Thoracic aorta (tissue), 2 donors: ENCODE results near the gene ABHD17C. TPM values are rescaled to one million over a fixed set of nuclear protein-coding genes. Genes with fewer than 3 reads are reported as not detected.

Experiments used
- ATAC-seq: fragments of 150-250 bp; one replicate; pipeline ENCODE4 v1.8.0; 2017; ENCODE audit warnings: low read depth; ENCODE audit not compliant: insufficient number of reproducible peaks, low FRiP score
- DNase-seq: peaks from one replicate; pipeline ENCODE4 v3.0.0-alpha.2; 2020; ENCODE audit warnings: low spot score
- H3K27ac ChIP-seq, 2 donors: fragments of 200-600 bp; sonication (generic); 1 replicate in 1 of 2; 2 replicates in 1 of 2; pipeline ENCODE4 v1.5.1; 2016; ENCODE audit warnings: mild to moderate bottlenecking in 2 of 2, moderate library complexity in 2 of 2
- H3K27me3 ChIP-seq: fragments of 200-600 bp; sonication (generic); replicated peaks from 2 replicates; pipeline ENCODE4 v1.6.0; 2016; ENCODE audit warnings: mild to moderate bottlenecking; ENCODE audit not compliant: insufficient read depth
- H3K36me3 ChIP-seq: fragments of 200-600 bp; sonication (generic); one replicate; pipeline ENCODE4 v1.5.1; 2016
- H3K4me1 ChIP-seq, 2 donors: fragments of 200-600 bp; sonication (generic); 1 replicate in 1 of 2; 2 replicates in 1 of 2; pipeline versions ENCODE4 v1.5.1 to v1.6.0; 2016; ENCODE audit warnings: low read depth in 2 of 2, mild to moderate bottlenecking in 1 of 2; ENCODE audit not compliant: control insufficient read depth in 1 of 2
- H3K4me3 ChIP-seq: fragments of 200-600 bp; sonication (generic); 2 replicates; pipeline ENCODE4 v1.5.1; 2016; ENCODE audit warnings: mild to moderate bottlenecking
- H3K9me3 ChIP-seq: fragments of 200-600 bp; sonication (generic); 2 replicates; pipeline ENCODE4 v1.5.1; 2016
- total RNA-seq, 2 donors: library from RNA; depleted of rRNA; stranded (reverse); fragments of >200 nt; gene quantifications; one replicate each; pipeline versions ENCODE4 v1.1.0 to v1.2.3, GENCODE V29; 2016
- TF ChIP-seq, protein P1 (sequence below): fragments of 200-600 bp; sonication (generic); IDR thresholded peaks from one replicate; pipeline ENCODE4 v1.5.1; 2019; ENCODE audit warnings: antibody characterized with exemption

ABHD17C gene
- total RNA-seq, 2 donors from 2014 or later: 1.6 to 3.0 TPM

DNA sequence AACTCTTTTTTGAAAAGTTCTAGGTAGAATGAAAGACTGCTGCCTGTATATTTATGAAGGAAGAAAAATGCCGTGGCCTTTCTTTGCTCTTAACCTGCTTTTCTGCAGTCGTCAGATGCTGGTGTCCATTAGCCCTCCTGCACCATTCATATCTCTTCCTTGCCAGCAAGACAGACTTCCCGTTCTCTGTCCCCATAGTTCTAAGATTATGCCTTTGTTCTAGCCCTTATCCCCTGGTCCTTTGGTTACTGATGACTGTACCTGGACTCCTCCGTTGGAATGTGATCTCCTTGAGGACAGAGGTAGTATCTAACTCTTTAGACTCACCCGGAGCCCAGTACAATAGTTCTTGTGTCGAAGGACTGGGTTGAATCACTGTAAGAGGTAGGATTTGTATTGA lies 16.8 kb downstream of the ABHD17C start:
- Histone ChIP-seq H3K4me1 (no peaks in the 10 kb centered on the region), H3K9me3 (no peaks in the 10 kb centered on the region), H3K4me3 (no peak overlapping the region), H3K36me3 (no peaks in the 10 kb centered on the region), H3K27ac (no peak overlapping the region), H3K27me3 (no peaks in the 10 kb centered on the region)
- no peak for DNase-seq
- TF ChIP-seq, protein P1, sequence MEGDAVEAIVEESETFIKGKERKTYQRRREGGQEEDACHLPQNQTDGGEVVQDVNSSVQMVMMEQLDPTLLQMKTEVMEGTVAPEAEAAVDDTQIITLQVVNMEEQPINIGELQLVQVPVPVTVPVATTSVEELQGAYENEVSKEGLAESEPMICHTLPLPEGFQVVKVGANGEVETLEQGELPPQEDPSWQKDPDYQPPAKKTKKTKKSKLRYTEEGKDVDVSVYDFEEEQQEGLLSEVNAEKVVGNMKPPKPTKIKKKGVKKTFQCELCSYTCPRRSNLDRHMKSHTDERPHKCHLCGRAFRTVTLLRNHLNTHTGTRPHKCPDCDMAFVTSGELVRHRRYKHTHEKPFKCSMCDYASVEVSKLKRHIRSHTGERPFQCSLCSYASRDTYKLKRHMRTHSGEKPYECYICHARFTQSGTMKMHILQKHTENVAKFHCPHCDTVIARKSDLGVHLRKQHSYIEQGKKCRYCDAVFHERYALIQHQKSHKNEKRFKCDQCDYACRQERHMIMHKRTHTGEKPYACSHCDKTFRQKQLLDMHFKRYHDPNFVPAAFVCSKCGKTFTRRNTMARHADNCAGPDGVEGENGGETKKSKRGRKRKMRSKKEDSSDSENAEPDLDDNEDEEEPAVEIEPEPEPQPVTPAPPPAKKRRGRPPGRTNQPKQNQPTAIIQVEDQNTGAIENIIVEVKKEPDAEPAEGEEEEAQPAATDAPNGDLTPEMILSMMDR: no peak
- no peak for ATAC-seq

DNA sequence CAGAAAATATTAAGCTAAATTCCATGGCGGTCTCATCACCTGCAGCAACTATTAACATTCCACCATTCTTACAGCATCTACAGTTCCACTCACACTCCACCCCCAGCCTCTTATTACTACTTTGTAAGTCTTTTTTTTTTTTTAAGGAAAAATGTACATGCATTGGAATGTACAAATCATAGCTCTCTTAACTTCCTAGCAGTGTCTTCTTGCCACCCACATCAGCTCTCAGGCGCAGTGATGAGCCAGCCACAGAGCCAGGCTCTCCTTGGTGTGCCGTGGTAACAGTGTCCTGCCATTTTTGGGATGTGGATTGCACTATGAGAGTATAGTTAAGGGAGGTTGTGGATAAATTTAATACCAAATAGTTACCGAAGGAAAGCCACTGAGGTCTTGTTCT lies 17.8 kb downstream of the ABHD17C start:
- Histone ChIP-seq H3K4me1 (no peaks in the 10 kb centered on the region), H3K27ac (no peak overlapping the region), H3K4me3 (no peak overlapping the region), H3K27me3 (no peaks in the 10 kb centered on the region), H3K36me3 (no peaks in the 10 kb centered on the region), H3K9me3 (no peaks in the 10 kb centered on the region)
- TF ChIP-seq, protein P1: no peak
- no peak for ATAC-seq
- no peak for DNase-seq

DNA sequence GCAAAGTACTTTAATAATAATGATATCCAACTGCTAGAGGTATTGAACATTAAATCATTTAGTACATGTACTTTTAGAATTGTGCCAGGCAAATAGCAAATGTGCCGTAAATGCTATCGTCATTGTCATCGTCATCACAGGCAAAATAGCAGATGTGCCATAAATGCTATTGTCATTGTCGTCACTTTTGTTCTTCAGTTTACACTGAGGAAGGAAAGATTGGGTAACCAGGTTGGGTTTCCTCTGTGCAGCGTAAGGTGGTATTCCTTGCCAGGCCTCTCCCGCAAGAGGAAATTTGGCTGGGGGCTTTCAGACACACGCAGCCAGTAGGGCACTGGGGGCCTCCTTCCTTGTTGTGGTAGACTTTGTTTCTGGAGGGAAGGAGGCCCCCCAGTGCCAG lies 26.4 kb downstream of the ABHD17C start:
- no peak overlapping the region for H3K27ac ChIP-seq
- TF ChIP-seq, protein P1: no peak
- H3K4me1 ChIP-seq: no peaks in the 10 kb centered on the region
- DNase-seq: no peak
- H3K4me3 ChIP-seq: no peak overlapping the region
- no peaks in the 10 kb centered on the region for H3K36me3 ChIP-seq
- H3K9me3 ChIP-seq: no peaks in the 10 kb centered on the region
- no peak for ATAC-seq
- no peaks in the 10 kb centered on the region for H3K27me3 ChIP-seq

DNA sequence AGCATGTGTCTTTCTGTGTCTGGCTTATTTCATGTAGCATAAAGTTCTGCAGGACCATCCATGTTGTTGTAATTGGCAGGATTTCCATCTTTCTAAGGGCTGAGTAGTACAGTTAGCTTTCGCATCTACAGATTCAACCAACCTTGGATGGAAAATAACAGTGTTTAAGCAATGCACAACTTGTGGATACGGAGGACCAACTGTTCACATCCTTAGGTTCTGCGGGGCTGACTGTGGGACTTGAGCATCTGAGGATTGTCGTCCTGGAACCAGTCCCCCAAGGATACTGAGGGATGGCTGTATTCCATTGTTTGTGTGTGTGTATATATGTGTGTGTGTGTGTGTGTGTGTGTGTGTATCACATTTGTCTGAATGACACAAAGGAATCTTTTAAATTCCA lies 27.7 kb downstream of the ABHD17C start:
- H3K4me1 ChIP-seq: no peaks in the 10 kb centered on the region
- no peaks in the 10 kb centered on the region for H3K27me3 ChIP-seq
- TF ChIP-seq, protein P1: no peak
- no peaks in the 10 kb centered on the region for H3K9me3 ChIP-seq
- H3K36me3 ChIP-seq: no peaks in the 10 kb centered on the region
- ATAC-seq: no peak
- H3K4me3 ChIP-seq: no peak overlapping the region
- no peak for DNase-seq
- no peak overlapping the region for H3K27ac ChIP-seq

DNA sequence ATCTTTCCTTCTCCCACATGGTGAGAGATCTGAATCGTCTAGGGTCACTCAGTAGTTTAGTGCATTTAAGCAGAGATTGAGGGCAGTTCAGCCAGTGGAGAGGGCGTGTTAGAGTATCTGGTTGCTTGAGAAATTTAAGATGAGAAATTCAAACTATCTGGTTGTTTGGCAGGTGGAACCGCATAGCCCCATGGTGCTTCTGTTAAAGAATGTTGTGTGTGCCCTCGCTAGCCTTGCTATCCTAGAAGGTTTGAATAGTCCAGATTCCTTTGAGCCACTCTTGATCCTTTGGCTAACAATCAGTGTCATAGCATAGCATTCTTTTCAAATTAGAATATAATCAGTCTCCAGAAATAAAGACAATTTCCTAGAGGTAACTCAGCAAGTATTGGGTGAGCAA lies 32.1 kb downstream of the ABHD17C start:
- DNase-seq (no peak), ATAC-seq (no peak)
- TF ChIP-seq, protein P1: no peak
- no peak overlapping the region for H3K27ac ChIP-seq
- H3K27me3 ChIP-seq: no peaks in the 10 kb centered on the region
- H3K4me1 ChIP-seq: no peaks in the 10 kb centered on the region
- no peaks in the 10 kb centered on the region for H3K36me3 ChIP-seq
- H3K4me3 ChIP-seq: no peak overlapping the region
- H3K9me3 ChIP-seq: no peaks in the 10 kb centered on the region
